Measurements from ENCODE around the gene MIPOL1.

Gene MIPOL1

GRCh38 chr14:37416264-37416663 is 218.5 kb downstream of the MIPOL1 start:
- no peak for ATAC-seq
- Mint-ChIP-seq H3K36me3 (no peaks in the 10 kb centered on the region), H3K9me3 (peaks cover 17% of the 10 kb centered on the region), H3K27ac (no peak overlapping the region), H3K4me3 (no peak overlapping the region), H3K4me1 (no peaks in the 10 kb centered on the region)
- no peak for DNase-seq (ENCODE audit: low spot score in 2 of 2)

- Mint-ChIP-seq H3K27ac (no peak overlapping the region), H3K4me1 (no peaks in the 10 kb centered on the region), H3K36me3 (no peaks in the 10 kb centered on the region), H3K4me3 (no peak overlapping the region), H3K9me3 (peaks cover 17% of the 10 kb centered on the region)
- DNase-seq (ENCODE audit: low spot score in 2 of 2) (no peak), ATAC-seq (no peak)
Observed at GRCh38 chr14:37417151-37417550, 219.4 kb downstream of the MIPOL1 start.

GRCh38 chr14:37417833-37418232 is 220.1 kb downstream of the MIPOL1 start:
- Mint-ChIP-seq H3K9me3 (peaks cover 17% of the 10 kb centered on the region), H3K36me3 (no peaks in the 10 kb centered on the region), H3K4me3 (no peak overlapping the region), H3K27ac (no peak overlapping the region), H3K4me1 (no peaks in the 10 kb centered on the region)
- DNase-seq (ENCODE audit: low spot score in 2 of 2) (no peak), ATAC-seq (no peak)

- DNase-seq (ENCODE audit: low spot score in 2 of 2) (no peak), ATAC-seq (no peak)
- Mint-ChIP-seq H3K4me1 (no peaks in the 10 kb centered on the region), H3K27ac (no peak overlapping the region), H3K36me3 (no peaks in the 10 kb centered on the region), H3K4me3 (no peak overlapping the region), H3K9me3 (peaks cover 12% of the 10 kb centered on the region)
Observed at GRCh38 chr14:37420622-37421021, 222.9 kb downstream of the MIPOL1 start.

GRCh38 chr14:37422319-37422718 is 224.6 kb downstream of the MIPOL1 start:
- no peak for ATAC-seq
- no peak overlapping the region for H3K27ac Mint-ChIP-seq
- no peaks in the 10 kb centered on the region for H3K36me3 Mint-ChIP-seq
- DNase-seq (ENCODE audit: low spot score in 2 of 2), result no peak
- H3K4me3 Mint-ChIP-seq, result no peak overlapping the region
- H3K4me1 Mint-ChIP-seq, result no peaks in the 10 kb centered on the region
- H3K9me3 Mint-ChIP-seq, result peaks cover 16% of the 10 kb centered on the region

GRCh38 chr14:37422748-37423147 is 225.0 kb downstream of the MIPOL1 start:
- H3K36me3 Mint-ChIP-seq, result no peaks in the 10 kb centered on the region

GRCh38 chr14:37428954-37429353 is 231.2 kb downstream of the MIPOL1 start:
- Mint-ChIP-seq H3K4me3 (no peak overlapping the region), H3K4me1 (no peaks in the 10 kb centered on the region), H3K9me3 (peaks cover 22% of the 10 kb centered on the region), H3K36me3 (no peaks in the 10 kb centered on the region), H3K27ac (no peak overlapping the region)
- DNase-seq (ENCODE audit: low spot score in 2 of 2) (no peak), ATAC-seq (no peak)

More at GRCh38 chr14:37422748-37423147, 225.0 kb downstream of the MIPOL1 start:
- Mint-ChIP-seq H3K4me1 (no peaks in the 10 kb centered on the region), H3K4me3 (no peak overlapping the region), H3K27ac (no peak overlapping the region), H3K9me3 (peaks cover 17% of the 10 kb centered on the region)
- ATAC-seq (no peak), DNase-seq (ENCODE audit: low spot score in 2 of 2) (no peak)

- DNase-seq (ENCODE audit: low spot score in 2 of 2) (no peak), ATAC-seq (no peak)
- no peak overlapping the region for H3K27ac Mint-ChIP-seq
- H3K36me3 Mint-ChIP-seq, result no peaks in the 10 kb centered on the region
- H3K4me3 Mint-ChIP-seq, result no peak overlapping the region
- H3K9me3 Mint-ChIP-seq, result peaks cover 22% of the 10 kb centered on the region
- no peaks in the 10 kb centered on the region for H3K4me1 Mint-ChIP-seq
Observed at GRCh38 chr14:37429618-37430017, 231.9 kb downstream of the MIPOL1 start.

GRCh38 chr14:37434867-37435266 is 237.1 kb downstream of the MIPOL1 start:
- H3K9me3 Mint-ChIP-seq, result peaks cover 19% of the 10 kb centered on the region
- H3K27ac Mint-ChIP-seq, result no peak overlapping the region
- no peak overlapping the region for H3K4me3 Mint-ChIP-seq
- H3K4me1 Mint-ChIP-seq, result no peaks in the 10 kb centered on the region
- H3K36me3 Mint-ChIP-seq, result no peaks in the 10 kb centered on the region
- no peak for ATAC-seq
- no peak for DNase-seq (ENCODE audit: low spot score in 2 of 2)

GRCh38 chr14:37436519-37436918 is 238.8 kb downstream of the MIPOL1 start:
- no peak overlapping the region for H3K4me3 Mint-ChIP-seq
- no peaks in the 10 kb centered on the region for H3K4me1 Mint-ChIP-seq
- H3K9me3 Mint-ChIP-seq, result peaks cover 19% of the 10 kb centered on the region
- DNase-seq (ENCODE audit: low spot score in 2 of 2) (no peak), ATAC-seq (no peak)
- H3K27ac Mint-ChIP-seq, result no peak overlapping the region
- H3K36me3 Mint-ChIP-seq, result no peaks in the 10 kb centered on the region

- Mint-ChIP-seq H3K9me3 (peaks cover 13% of the 10 kb centered on the region), H3K27ac (no peak overlapping the region), H3K4me3 (no peak overlapping the region), H3K4me1 (no peaks in the 10 kb centered on the region), H3K36me3 (no peaks in the 10 kb centered on the region)
- ATAC-seq (no peak), DNase-seq (ENCODE audit: low spot score in 2 of 2) (no peak)
Observed at GRCh38 chr14:37437490-37437889, 239.8 kb downstream of the MIPOL1 start.

- Mint-ChIP-seq H3K9me3 (peaks cover 19% of the 10 kb centered on the region), H3K27ac (no peak overlapping the region), H3K4me1 (no peaks in the 10 kb centered on the region), H3K4me3 (no peak overlapping the region), H3K36me3 (no peaks in the 10 kb centered on the region)
- DNase-seq (ENCODE audit: low spot score in 2 of 2) (no peak), ATAC-seq (no peak)
Observed at GRCh38 chr14:37438444-37438843, 240.7 kb downstream of the MIPOL1 start.

GRCh38 chr14:37443461-37443860 is 245.7 kb downstream of the MIPOL1 start:
- Mint-ChIP-seq H3K4me1 (no peaks in the 10 kb centered on the region), H3K4me3 (no peak overlapping the region), H3K27ac (no peak overlapping the region), H3K9me3 (peaks cover 12% of the 10 kb centered on the region), H3K36me3 (no peaks in the 10 kb centered on the region)
- DNase-seq (ENCODE audit: low spot score in 2 of 2) (no peak), ATAC-seq (no peak)

GRCh38 chr14:37447883-37448391 is 250.2 kb downstream of the MIPOL1 start:
- peaks cover 11% of the 10 kb centered on the region for H3K9me3 Mint-ChIP-seq
- H3K27ac Mint-ChIP-seq, result no peak overlapping the region
- H3K36me3 Mint-ChIP-seq, result no peaks in the 10 kb centered on the region
- no peak overlapping the region for H3K4me3 Mint-ChIP-seq
- no peaks in the 10 kb centered on the region for H3K4me1 Mint-ChIP-seq
- no peak for DNase-seq (ENCODE audit: low spot score in 2 of 2)
- ATAC-seq, result no peak

GRCh38 chr14:37452323-37452722 is 254.6 kb downstream of the MIPOL1 start:
- H3K27ac Mint-ChIP-seq, result no peak overlapping the region
- ATAC-seq (no peak), DNase-seq (ENCODE audit: low spot score in 2 of 2) (no peak)
- peaks cover 12% of the 10 kb centered on the region for H3K9me3 Mint-ChIP-seq
- H3K4me1 Mint-ChIP-seq, result no peaks in the 10 kb centered on the region
- no peak overlapping the region for H3K4me3 Mint-ChIP-seq
- H3K36me3 Mint-ChIP-seq, result no peaks in the 10 kb centered on the region

GRCh38 chr14:37453985-37454384 is 256.2 kb downstream of the MIPOL1 start:
- no peak for ATAC-seq
- Mint-ChIP-seq H3K9me3 (peaks cover 15% of the 10 kb centered on the region), H3K4me3 (no peak overlapping the region), H3K36me3 (no peaks in the 10 kb centered on the region), H3K27ac (no peak overlapping the region), H3K4me1 (no peaks in the 10 kb centered on the region)
- DNase-seq (ENCODE audit: low spot score in 2 of 2), result no peak

- H3K27ac Mint-ChIP-seq, result no peak overlapping the region
- ATAC-seq, result no peak
- no peaks in the 10 kb centered on the region for H3K36me3 Mint-ChIP-seq
- peaks cover 19% of the 10 kb centered on the region for H3K9me3 Mint-ChIP-seq
- H3K4me1 Mint-ChIP-seq, result no peaks in the 10 kb centered on the region
- no peak for DNase-seq (ENCODE audit: low spot score in 2 of 2)
- no peak overlapping the region for H3K4me3 Mint-ChIP-seq
Observed at GRCh38 chr14:37457334-37457733, 259.6 kb downstream of the MIPOL1 start.
